AG10803 (cell line): ENCODE data around the gene BSX.
A peak's percentile ranks its signal among the peaks of the same experiment; 100 is the strongest.

Experiments used
- DNase-seq: peaks from one replicate; pipeline ENCODE4 v3.0.0; 2010; ENCODE audit warnings: low read depth
- H3K4me3 ChIP-seq: 2 replicates; pipeline ENCODE4 v1.5.1; 2011; ENCODE audit warnings: mild to moderate bottlenecking, low read length, control low read depth
- TF ChIP-seq, protein P1 (sequence below): conservative IDR thresholded peaks from 2 replicates; pipeline ENCODE4 v1.5.1; 2011; ENCODE audit warnings: mild to moderate bottlenecking, low read length, control low read depth, inconsistent platforms

The BSX gene

DNA sequence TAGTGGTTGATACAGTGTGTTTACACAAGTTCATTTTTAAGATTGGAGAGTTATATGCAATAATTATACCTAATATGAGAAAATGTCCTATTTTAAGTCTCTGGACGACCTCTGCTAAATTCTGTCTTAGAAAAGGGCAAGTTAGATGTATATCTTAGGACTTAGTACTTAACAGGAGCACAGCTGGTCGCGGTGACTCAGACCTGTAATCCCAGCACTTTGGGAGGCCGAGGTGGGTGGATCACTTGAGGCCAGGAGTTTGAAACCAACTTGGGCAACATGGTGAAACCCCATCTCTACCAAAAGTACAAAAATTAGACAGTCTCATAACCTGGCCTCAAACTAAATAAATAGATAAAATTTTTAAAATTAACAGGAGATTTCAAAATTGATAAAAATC lies 27.2 kb downstream of the BSX start:
- TF ChIP-seq, protein P1, sequence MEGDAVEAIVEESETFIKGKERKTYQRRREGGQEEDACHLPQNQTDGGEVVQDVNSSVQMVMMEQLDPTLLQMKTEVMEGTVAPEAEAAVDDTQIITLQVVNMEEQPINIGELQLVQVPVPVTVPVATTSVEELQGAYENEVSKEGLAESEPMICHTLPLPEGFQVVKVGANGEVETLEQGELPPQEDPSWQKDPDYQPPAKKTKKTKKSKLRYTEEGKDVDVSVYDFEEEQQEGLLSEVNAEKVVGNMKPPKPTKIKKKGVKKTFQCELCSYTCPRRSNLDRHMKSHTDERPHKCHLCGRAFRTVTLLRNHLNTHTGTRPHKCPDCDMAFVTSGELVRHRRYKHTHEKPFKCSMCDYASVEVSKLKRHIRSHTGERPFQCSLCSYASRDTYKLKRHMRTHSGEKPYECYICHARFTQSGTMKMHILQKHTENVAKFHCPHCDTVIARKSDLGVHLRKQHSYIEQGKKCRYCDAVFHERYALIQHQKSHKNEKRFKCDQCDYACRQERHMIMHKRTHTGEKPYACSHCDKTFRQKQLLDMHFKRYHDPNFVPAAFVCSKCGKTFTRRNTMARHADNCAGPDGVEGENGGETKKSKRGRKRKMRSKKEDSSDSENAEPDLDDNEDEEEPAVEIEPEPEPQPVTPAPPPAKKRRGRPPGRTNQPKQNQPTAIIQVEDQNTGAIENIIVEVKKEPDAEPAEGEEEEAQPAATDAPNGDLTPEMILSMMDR, result no peak
- H3K4me3 ChIP-seq, result no peak overlapping the region
- DNase-seq, result no peak

DNA sequence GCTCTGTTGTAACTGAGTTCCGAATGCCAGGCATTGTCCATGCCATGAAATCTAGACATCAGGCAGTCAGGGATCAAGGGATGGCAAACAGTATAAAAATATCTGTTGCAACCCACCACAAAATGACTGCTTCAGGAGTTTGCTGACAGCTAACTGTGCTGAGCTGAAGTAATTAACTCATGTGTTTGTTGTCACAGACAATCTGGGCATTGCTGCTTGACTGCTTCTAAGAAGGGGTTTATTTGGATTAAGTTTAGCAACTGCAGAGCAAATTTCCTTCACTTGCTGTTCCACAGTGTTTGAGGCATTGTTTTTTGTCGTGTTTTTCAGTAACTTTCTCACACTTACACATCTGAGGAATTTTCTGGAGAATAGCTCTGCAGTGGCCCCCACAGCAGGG lies 30.4 kb downstream of the BSX start:
- DNase-seq, result no peak
- H3K4me3 ChIP-seq, result no peak overlapping the region
- TF ChIP-seq, protein P1, result no peak

DNA sequence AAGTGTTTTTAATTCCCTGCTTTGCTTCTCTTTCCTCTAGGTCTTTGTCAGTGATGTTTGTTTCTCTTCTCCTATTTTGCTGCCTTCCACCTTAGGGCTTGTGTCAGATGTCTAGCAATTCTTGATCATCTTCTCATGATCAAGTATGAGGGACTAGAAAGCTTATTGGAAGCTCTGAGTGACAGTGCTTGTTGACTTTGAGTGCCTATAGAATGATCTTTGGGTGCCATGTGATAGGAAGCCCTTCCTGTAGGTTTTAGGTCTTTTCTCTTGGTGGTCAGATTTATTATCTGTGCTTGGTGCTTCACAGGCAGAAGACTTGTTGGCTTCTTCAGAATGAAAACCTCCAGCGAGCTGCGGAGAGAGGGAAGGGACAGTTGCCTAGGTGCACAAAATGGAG lies 43.1 kb downstream of the BSX start:
- no peak overlapping the region for H3K4me3 ChIP-seq
- TF ChIP-seq, protein P1, result no peak
- DNase-seq, result no peak

DNA sequence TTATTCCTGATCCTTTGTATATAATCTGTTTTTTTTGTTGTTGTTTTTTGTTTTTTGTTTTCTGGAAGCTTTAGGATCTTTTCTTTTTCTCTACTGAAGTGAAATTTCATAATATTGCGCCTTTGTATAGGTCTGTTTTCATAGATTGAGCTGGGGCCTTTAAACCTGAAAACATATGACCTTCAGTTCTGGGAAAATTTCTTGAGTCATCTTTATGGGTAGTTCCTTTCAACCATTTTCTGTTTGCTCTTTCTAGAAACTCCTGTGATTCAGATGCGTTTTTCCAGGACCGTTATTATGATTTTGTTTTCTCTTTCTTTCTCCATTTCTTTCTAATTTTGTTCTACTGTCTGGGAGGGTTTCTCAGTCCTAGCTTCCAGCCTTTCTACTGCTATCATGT lies 43.7 kb downstream of the BSX start:
- TF ChIP-seq, protein P1, result no peak
- DNase-seq, result no peak
- no peak overlapping the region for H3K4me3 ChIP-seq

DNA sequence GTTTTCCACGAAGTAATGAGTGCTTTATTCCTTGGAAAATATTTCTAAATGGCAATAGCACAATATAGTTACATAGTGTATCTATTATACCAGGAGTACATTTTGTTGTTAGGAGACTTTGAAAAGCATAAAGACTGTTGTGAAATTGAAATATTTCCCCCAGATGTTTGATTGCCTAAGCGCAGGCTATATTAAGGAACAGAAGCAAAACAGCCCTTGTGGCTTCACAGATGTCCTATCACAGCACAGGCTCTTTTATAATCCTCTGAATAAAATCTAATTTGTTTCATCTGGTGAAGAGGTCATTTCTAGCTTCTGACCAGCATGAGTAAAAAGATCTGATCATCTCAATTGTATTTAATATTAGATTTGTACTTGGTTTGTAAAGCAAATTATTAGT lies 48.2 kb downstream of the BSX start:
- TF ChIP-seq, protein P1, result no peak
- H3K4me3 ChIP-seq, result no peak overlapping the region
- peak; percentile 75 for DNase-seq

DNA sequence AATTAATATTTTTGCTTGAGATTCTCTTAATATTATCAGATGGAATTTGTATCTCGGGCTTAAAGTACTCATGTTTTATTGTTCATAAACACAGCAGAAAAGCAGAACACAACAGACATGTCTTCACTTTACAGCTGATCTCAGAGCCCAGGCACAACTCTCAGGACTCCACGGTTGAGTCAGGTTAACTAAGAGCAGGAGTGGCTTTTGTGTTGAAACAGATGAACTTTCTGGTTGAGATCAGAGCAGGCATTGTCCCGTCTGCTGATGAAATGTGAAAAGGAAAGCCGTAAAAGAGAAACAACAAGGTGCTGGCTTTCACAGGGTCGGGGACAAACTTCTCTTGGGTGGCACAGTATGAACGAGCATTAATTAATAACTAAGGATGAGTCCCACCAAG lies 50.1 kb downstream of the BSX start:
- no peak for DNase-seq
- TF ChIP-seq, protein P1, result no peak
- H3K4me3 ChIP-seq, result no peak overlapping the region
